Esophagus squamous epithelium (tissue), 4 donors: ENCODE results near the gene AQP5.

Experiments
- CTCF ChIP-seq, 6 experiments: fragments of 450-650 bp in 4 of 6; fragments of 200-600 bp in 2 of 6; sonication (generic) in 2 of 6; IDR thresholded peaks; one replicate each; pipeline ENCODE4 v1.5.1; 2016 to 2019; ENCODE audit warnings: antibody characterized with exemption in 6 of 6, mild to moderate bottlenecking in 4 of 6, moderate library complexity in 4 of 6
- POLR2A ChIP-seq, 4 donors: fragments of 450-650 bp; IDR thresholded peaks; one replicate each; pipeline ENCODE4 v1.6.1; 2017; ENCODE audit warnings: antibody characterized with exemption in 4 of 4, mild to moderate bottlenecking in 4 of 4, moderate library complexity in 3 of 4

- TF ChIP-seq POLR2A (IDR thresholded peaks at IDR 0.05) = no peak
- TF ChIP-seq CTCF (IDR thresholded peaks at IDR 0.05) = no peak
These were observed 17.4 kb downstream of the AQP5 start for GRCh38 chr12:49979016-49979586.
